NT2/D1 (cell line): ENCODE measurements around the gene TCF4.

Experiments
- DNase-seq: peaks from one replicate; pipeline ENCODE4 v3.0.0-alpha.2; 2011; ENCODE audit warnings: low read depth, low spot score
- H3K27me3 ChIP-seq: 2 replicates; pipeline ENCODE4 v1.6.0; 2011; ENCODE audit warnings: mild to moderate bottlenecking; ENCODE audit not compliant: insufficient read length, insufficient read depth
- H3K36me3 ChIP-seq: 2 replicates; pipeline ENCODE4 v1.6.1; 2011; ENCODE audit warnings: mild to moderate bottlenecking, low read length, mixed read lengths; ENCODE audit not compliant: insufficient read depth, insufficient read length
- H3K4me1 ChIP-seq: 2 replicates; pipeline ENCODE4 v1.5.1; 2011; ENCODE audit not compliant: insufficient read depth, insufficient read length
- H3K4me3 ChIP-seq: 2 replicates; pipeline ENCODE4 v1.5.1; 2011; ENCODE audit warnings: low read depth; ENCODE audit not compliant: insufficient read length
- H3K9ac ChIP-seq: 2 replicates; pipeline ENCODE4 v1.6.0; 2011; ENCODE audit warnings: low read depth; ENCODE audit not compliant: insufficient read length
- H3K9me3 ChIP-seq: 2 replicates; pipeline ENCODE4 v1.5.1; 2011; ENCODE audit warnings: mild to moderate bottlenecking, low read length; ENCODE audit not compliant: insufficient read depth
- SUZ12 ChIP-seq: IDR thresholded peaks from 2 replicates; pipeline ENCODE4 v1.6.1; 2011; ENCODE audit not compliant: insufficient read length, insufficient read depth; ENCODE audit errors: extremely low read depth
- YY1 ChIP-seq: IDR thresholded peaks from 2 replicates; pipeline ENCODE4 v1.6.1; 2011; ENCODE audit not compliant: insufficient read length, insufficient read depth
- ZNF274 ChIP-seq: IDR thresholded peaks from 2 replicates; pipeline ENCODE4 v1.6.1; 2011; ENCODE audit warnings: mild to moderate bottlenecking, low read depth, low read length

Gene TCF4

GRCh38 chr18:55214534-55214933, 373.5 kb downstream of the TCF4 start:
- no peak overlapping the region for H3K9ac ChIP-seq
- no peak overlapping the region for H3K4me3 ChIP-seq
- TF ChIP-seq YY1 (no peak), ZNF274 (no peak), SUZ12 (no peak)
- no peaks in the 10 kb centered on the region for H3K4me1 ChIP-seq
- H3K36me3 ChIP-seq = no peaks in the 10 kb centered on the region
- H3K27me3 ChIP-seq = no peaks in the 10 kb centered on the region
- no peaks in the 10 kb centered on the region for H3K9me3 ChIP-seq
- DNase-seq = no peak

- no peak for DNase-seq
- H3K9me3 ChIP-seq = no peaks in the 10 kb centered on the region
- no peaks in the 10 kb centered on the region for H3K4me1 ChIP-seq
- H3K36me3 ChIP-seq = no peaks in the 10 kb centered on the region
- no peaks in the 10 kb centered on the region for H3K27me3 ChIP-seq
- no peak overlapping the region for H3K9ac ChIP-seq
- H3K4me3 ChIP-seq = no peak overlapping the region
- TF ChIP-seq ZNF274 (no peak), YY1 (no peak), SUZ12 (no peak)
Measured at GRCh38 chr18:55213586-55213985, 374.4 kb downstream of the TCF4 start.

- no peak for DNase-seq
- Histone ChIP-seq H3K36me3 (no peaks in the 10 kb centered on the region), H3K4me1 (no peaks in the 10 kb centered on the region), H3K27me3 (no peaks in the 10 kb centered on the region), H3K9me3 (peaks cover 5% of the 10 kb centered on the region), H3K9ac (no peak overlapping the region), H3K4me3 (no peak overlapping the region)
- no peak for TF ChIP-seq YY1
- TF ChIP-seq ZNF274 = no peak
Measured at GRCh38 chr18:55206927-55207326, 381.1 kb downstream of the TCF4 start.

GRCh38 chr18:55202232-55202917, 385.6 kb downstream of the TCF4 start:
- H3K4me3 ChIP-seq = no peak overlapping the region
- no peaks in the 10 kb centered on the region for H3K36me3 ChIP-seq
- H3K9ac ChIP-seq = no peak overlapping the region
- TF ChIP-seq ZNF274 = no peak
- no peak for DNase-seq
- H3K27me3 ChIP-seq = no peaks in the 10 kb centered on the region
- H3K9me3 ChIP-seq = peaks cover 5% of the 10 kb centered on the region
- no peaks in the 10 kb centered on the region for H3K4me1 ChIP-seq

- no peak for DNase-seq
Measured at GRCh38 chr18:55199291-55199963, 388.6 kb downstream of the TCF4 start.

GRCh38 chr18:55195863-55196262, 392.1 kb downstream of the TCF4 start:
- Histone ChIP-seq H3K36me3 (no peaks in the 10 kb centered on the region), H3K27me3 (no peaks in the 10 kb centered on the region), H3K9me3 (no peaks in the 10 kb centered on the region), H3K4me3 (no peak overlapping the region), H3K9ac (no peak overlapping the region), H3K4me1 (no peaks in the 10 kb centered on the region)
- no peak for DNase-seq
- TF ChIP-seq ZNF274 (no peak), SUZ12 (no peak), YY1 (no peak)

More at GRCh38 chr18:55199291-55199963, 388.6 kb downstream of the TCF4 start:
- H3K36me3 ChIP-seq = no peaks in the 10 kb centered on the region
- TF ChIP-seq SUZ12 = no peak
- TF ChIP-seq YY1 = no peak
- no peak for TF ChIP-seq ZNF274
- no peaks in the 10 kb centered on the region for H3K4me1 ChIP-seq
- no peak overlapping the region for H3K4me3 ChIP-seq
- no peak overlapping the region for H3K9ac ChIP-seq
- H3K27me3 ChIP-seq = no peaks in the 10 kb centered on the region
- H3K9me3 ChIP-seq = peaks cover 5% of the 10 kb centered on the region

GRCh38 chr18:55189972-55190371, 398.0 kb downstream of the TCF4 start:
- DNase-seq = peak; percentile 9
- no peak overlapping the region for H3K9ac ChIP-seq
- H3K27me3 ChIP-seq = no peaks in the 10 kb centered on the region
- no peaks in the 10 kb centered on the region for H3K9me3 ChIP-seq
- no peaks in the 10 kb centered on the region for H3K36me3 ChIP-seq
- TF ChIP-seq ZNF274 = no peak
- no peak for TF ChIP-seq YY1
- no peak for TF ChIP-seq SUZ12
- no peaks in the 10 kb centered on the region for H3K4me1 ChIP-seq
- H3K4me3 ChIP-seq = no peak overlapping the region
